22Rv1 (cell line): ENCODE results near the gene UBA1.
A peak's percentile ranks its signal among the peaks of the same experiment; 100 is the strongest.

Experiments used
- H3K27ac ChIP-seq: fragments of 450-650 bp; 2 replicates; pipeline ENCODE4 v1.5.1; 2017
- CTCF ChIP-seq: fragments of 450-650 bp; IDR thresholded peaks from 2 replicates; pipeline ENCODE4 v1.5.1; 2017; ENCODE audit warnings: mild to moderate bottlenecking
- ZFX ChIP-seq: fragments of 450-650 bp; IDR thresholded peaks from 2 replicates; pipeline ENCODE4 v1.6.1; 2017; ENCODE audit warnings: antibody characterized with exemption, borderline replicate concordance

UBA1 gene

GRCh38 chrX:47214435-47215077 lies 20.9 kb downstream of the UBA1 start:
- TF ChIP-seq CTCF (no peak), ZFX (no peak)
- peak overlapping the region; percentile 88; the same call in 1 of the 2 replicates for H3K27ac ChIP-seq

GRCh38 chrX:47215291-47215900 lies 21.8 kb downstream of the UBA1 start:
- H3K27ac ChIP-seq: peak overlapping the region; percentile 88
- no peak for TF ChIP-seq ZFX
- TF ChIP-seq CTCF: no peak

GRCh38 chrX:47216393-47216925 lies 22.8 kb downstream of the UBA1 start:
- TF ChIP-seq CTCF (no peak), ZFX (no peak)
- peak overlapping the region; percentile 88 for H3K27ac ChIP-seq

GRCh38 chrX:47217121-47217851 lies 23.7 kb downstream of the UBA1 start:
- H3K27ac ChIP-seq: peak overlapping the region; percentile 88

GRCh38 chrX:47217852-47218279 lies 24.2 kb downstream of the UBA1 start:
- TF ChIP-seq ZFX: no peak
- TF ChIP-seq CTCF: no peak
- H3K27ac ChIP-seq: peak overlapping the region; percentile 88

More at GRCh38 chrX:47217121-47217851, 23.7 kb downstream of the UBA1 start:
- TF ChIP-seq ZFX: no peak
- no peak for TF ChIP-seq CTCF

GRCh38 chrX:47218280-47218919 lies 24.8 kb downstream of the UBA1 start, which contains the start of gene CDK16:
Gene CDK16 (plus strand): TSS chrX:47218681. CDS start chrX:47223558, 4,877 bp downstream.
- peak within 1 kb of the TSS; percentile 88 for H3K27ac ChIP-seq
- TF ChIP-seq CTCF: no peak
- TF ChIP-seq ZFX: no peak
